Activated CD8-positive, alpha-beta memory T cell treated with anti-CD3 and anti-CD28 coated beads for 24 hours (primary cell): ENCODE results near the gene MRPL55.

ENCODE experiments used
- DNase-seq: peaks from one replicate; pipeline ENCODE4 v3.0.0-alpha.2; 2020

The MRPL55 gene

GRCh38 chr1:228120351-228120750 lies 11.3 kb upstream of the MRPL55 start:
- no peak for DNase-seq

DNA sequence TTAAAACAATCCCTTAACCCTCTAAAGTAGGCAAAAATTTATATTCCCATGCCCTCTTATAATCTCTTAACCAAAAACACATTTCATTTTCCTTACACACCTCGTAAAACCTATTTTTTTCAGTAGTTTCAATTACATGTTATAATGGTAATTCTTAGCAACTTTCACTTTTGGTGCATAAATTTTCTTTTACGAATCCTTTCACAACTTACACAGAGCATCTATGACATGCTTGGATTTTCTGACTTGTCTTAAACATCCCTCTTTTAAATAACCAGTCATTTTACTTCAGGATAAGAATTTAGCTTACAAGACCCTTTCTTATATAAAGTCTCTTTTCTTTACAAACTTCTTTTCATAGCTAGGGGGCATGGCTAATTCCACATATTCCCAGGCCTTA lies 8.9 kb upstream of the MRPL55 start:
- DNase-seq = no peak

DNA sequence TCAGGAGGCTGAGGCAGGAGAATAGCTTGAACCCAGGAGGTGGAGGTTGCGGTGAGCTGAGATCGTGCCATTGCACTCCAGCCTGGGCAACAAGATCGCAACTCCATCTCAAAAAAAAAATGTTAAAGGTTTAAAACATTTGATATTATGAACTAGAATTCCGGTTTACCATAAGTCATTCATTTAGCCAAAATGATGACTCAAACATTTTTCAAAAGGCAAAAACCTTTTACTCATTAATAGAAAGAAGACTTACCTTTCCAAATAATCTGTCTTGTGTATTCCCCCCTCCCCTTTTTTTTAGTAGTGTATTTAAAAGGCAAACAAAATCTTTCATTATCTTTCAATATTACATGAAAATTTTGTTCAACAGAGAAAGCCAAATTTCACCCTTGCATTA lies 8.2 kb upstream of the MRPL55 start:
- DNase-seq = no peak

- DNase-seq = no peak
Measured at GRCh38 chr1:228114827-228115226, 5.7 kb upstream of the MRPL55 start.

GRCh38 chr1:228112617-228113016 lies 3.5 kb upstream of the MRPL55 start:
- no peak for DNase-seq

DNA sequence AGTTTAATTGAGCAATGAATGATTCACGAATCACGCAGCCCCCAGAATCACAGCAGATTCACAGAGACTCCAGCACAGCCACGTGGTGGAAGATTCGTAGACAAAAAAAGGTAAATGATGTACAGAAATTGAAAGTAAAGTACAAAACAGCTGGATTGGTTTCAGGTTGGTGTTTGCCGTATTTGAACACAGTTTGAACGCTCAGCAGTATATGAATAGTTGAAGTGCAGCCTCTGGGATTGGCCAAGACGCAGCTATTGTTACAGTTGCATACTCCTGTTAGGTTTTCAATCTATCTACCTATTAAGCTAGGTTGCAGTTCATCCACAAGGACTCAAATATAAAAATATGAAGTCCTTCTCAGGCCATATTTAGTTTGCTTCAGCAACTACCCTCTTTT lies 3.1 kb upstream of the MRPL55 start:
- DNase-seq = no peak

GRCh38 chr1:228111315-228111714 lies 2.2 kb upstream of the MRPL55 start:
- DNase-seq = peak; percentile 19

DNA sequence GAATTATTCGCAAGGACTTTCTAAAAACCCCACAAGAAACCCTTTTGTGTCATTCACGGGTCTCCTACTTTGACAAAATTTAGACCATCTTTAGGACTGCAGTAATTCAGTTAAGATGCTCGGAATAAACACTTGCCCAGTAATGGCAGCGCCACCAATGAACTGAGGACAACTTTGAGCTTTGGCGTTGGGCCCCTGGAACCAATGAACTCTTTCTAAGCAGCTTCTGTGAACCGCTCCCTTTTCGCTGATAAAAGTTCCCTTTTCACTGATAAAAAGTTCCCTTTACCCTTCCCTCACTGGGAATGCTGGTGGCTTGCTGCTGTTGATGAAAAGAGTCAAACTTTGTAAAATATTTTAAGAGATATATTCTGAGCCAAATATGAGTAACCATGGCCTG lies 1.5 kb upstream of the MRPL55 start:
- peak; percentile 37 for DNase-seq

DNA sequence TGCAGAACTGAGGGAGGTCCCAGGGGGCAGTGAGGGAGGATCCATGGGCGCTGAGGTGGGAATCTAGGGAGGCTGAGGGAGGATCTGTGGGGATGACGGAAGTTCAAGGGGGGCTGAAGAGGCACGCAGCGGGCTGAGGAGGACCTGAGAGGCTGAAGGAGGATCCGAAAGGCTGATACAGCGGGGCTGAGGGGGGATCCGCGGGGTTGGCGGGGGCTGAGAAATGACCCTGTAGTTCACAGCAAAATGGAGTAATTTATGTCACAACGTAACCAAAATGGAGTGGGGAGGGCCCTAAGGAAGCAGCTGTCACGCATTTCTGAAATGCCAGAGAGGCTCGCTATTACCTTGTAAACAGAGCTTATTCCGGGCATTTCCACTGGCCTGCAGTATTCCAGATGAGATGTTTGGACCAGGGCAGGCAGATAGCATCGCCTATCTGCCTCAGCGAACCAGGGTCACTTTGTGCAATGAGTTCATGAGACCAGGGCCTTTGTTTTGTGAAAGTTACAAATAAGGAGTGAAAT lies 926 bp upstream of the MRPL55 start:
- no peak for DNase-seq

GRCh38 chr1:228108742-228109072 lies 392 bp downstream of the MRPL55 start:
- DNase-seq = no peak

- DNase-seq = peak; percentile 53
Measured at GRCh38 chr1:228108055-228108690, 926 bp downstream of the MRPL55 start.

DNA sequence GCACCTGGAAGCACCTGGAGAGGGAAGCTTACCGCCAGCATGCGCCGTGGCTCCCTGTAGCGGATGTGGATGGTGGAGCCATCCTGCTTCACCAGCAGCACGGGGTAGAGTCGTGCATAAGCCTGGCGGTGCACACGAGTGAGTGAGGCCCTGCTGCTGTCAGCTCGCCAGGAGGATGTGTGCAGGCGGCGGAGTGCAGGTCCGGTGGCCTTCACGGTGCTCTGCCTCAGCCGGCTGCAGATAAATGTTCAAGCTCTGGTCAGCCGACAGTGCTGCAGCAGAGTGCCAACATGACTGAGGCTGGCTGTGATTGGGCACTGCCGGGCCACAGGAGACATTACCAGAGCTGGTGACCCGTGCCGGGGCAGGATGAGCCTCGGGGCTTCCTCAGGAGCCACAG lies 1.5 kb downstream of the MRPL55 start:
- DNase-seq = peak; percentile 48

GRCh38 chr1:228106800-228107054 lies 2.4 kb downstream of the MRPL55 start:
- no peak for DNase-seq

DNA sequence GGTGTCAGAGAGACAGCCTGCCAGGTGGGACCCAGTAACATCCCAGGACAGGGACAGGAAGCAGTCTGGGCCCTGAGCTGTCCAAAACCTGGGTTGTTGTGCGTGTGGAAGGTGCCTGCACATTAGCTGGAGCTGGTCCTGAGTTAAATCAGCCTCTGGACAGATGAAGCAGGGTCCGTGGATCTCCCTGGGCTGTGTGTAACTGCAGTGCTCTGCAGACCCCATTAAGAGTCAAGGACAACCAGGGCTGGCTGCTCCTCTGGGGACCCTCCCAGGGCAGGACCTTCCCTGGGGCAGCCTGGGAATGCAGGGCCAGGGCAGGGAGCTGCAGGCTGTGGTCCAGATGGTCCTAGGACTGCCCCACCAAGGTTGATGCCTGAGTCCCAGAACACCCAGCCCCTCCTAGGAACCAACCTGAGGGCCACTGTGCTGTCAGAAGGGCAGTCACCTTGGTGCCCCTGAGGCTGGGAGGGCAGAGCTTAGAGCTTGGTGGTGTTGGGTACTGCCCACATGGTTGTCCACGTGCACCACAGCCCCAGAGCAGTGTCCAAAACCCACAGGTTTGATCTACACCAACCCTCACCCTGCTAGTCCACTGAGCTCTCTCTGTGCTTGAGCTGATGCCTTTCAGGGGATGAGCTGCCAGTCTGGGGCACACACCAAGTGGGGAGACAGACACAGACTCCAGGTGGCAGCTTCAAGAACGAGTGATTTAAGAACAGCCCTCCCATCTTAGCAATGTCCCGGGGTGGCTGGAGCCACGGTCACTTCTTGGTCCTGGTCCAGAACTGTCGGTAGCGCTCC lies 2.9 kb downstream of the MRPL55 start:
- DNase-seq = peak; percentile 55

GRCh38 chr1:228105270-228105995 lies 3.7 kb downstream of the MRPL55 start:
- peak; percentile 57 for DNase-seq

GRCh38 chr1:228104526-228105269 lies 4.4 kb downstream of the MRPL55 start:
- DNase-seq = peak; percentile 55

GRCh38 chr1:228102791-228103620 lies 6.1 kb downstream of the MRPL55 start, which contains the start of gene C1orf35:
C1orf35 (minus strand) TSS chr1:228103325; CDS start chr1:228103227, 98 bp downstream.
- peak; percentile 98 for DNase-seq

GRCh38 chr1:228101994-228102790 lies 6.9 kb downstream of the MRPL55 start:
- DNase-seq = peak; percentile 80

DNA sequence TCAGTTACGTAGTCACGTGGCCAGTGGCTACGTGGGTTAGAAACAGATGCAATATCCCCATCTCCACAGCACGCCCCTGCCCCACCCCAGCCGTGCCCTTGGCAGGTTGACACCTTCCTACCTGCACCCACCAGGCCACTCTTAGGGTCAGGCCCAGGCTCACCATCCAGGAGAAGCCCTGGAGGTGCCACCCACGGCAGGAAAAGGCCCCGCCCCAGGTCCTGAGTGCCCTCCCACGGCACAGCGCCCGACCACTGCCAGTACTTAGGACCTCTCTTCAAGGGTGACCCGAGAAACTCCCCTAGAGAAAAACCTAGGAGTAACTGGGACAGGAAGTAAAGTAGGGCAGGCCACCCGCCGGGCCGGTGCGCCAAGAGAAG lies 7.5 kb downstream of the MRPL55 start:
- peak; percentile 65 for DNase-seq

DNA sequence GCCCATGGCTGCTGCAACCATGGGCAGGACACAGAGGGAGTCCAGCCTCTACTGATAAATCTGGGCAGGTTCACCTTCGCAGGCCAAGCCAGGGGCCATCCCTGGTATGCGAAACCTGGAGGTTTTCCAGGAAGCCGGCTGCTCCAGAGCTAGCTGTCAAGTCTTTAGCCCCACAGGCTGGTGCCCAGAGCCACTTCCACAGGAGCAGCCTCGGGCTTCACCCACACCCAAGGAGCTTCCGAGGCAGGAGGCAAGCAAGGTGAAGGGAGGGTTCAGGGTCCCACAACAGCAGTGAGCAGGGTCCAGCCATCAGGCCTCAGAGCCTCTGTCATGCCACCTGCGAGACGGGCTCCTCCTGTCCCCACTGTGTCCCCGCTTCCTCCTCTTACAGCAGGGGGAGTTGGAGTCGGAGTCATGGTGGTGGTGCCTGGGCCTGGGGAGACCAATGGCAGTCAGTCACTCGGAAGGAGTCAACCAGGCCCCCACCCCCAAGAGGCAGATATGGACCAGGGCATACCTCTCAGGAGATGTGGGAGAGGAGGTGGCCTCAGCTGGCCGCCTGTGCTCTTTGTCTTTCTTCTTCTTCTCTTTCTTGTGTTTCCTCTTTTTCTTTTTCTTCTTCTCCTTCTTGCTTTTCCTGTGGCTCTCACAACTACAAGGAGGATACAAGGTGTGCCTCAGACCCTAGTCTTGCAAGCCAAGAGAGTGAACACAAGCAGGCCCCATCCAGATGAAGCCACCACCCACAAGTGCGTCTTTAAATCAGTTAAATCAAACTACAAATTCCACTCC lies 8.1 kb downstream of the MRPL55 start:
- peak; percentile 63 for DNase-seq

- DNase-seq = peak; percentile 55
Measured at GRCh38 chr1:228099331-228099732, 9.8 kb downstream of the MRPL55 start.
